ENCODE data around the gene MST1. TPM values are rescaled to one million over a fixed set of nuclear protein-coding genes. Genes with fewer than 3 reads are reported as not detected.

MST1 gene
- total and polyA plus RNA-seq, 2 of the 4 experiments (the other 2 are of a cell fraction) = 1.3 to 13.0 TPM

- ATAC-seq (ENCODE audit: low read depth) (no peak), DNase-seq (no peak)
- Histone ChIP-seq H3K23ac (ENCODE audit: low read depth, low read length) (no peak overlapping the region), H4K5ac (ENCODE audit: low read depth, low read length) (no peak overlapping the region), H2BK15ac (ENCODE audit: low read depth, low read length) (no peak overlapping the region), H3K9me1 (ENCODE audit: insufficient read depth, low read length) (peaks cover 5% of the 10 kb centered on the region; the same call in 1 of the 2 replicates), H3K4me1 (ENCODE audit: control insufficient read depth, insufficient read depth, low read length) (peaks cover 11% of the 10 kb centered on the region), H4K20me1 (ENCODE audit: insufficient read depth, low read length) (peaks cover 14% of the 10 kb centered on the region; the same call in 1 of the 2 replicates), H3K56ac (ENCODE audit: extremely low read depth, insufficient read depth, low read length) (no peak overlapping the region), H3K18ac (ENCODE audit: low read depth, low read length) (no peak overlapping the region), H3K4me2 (ENCODE audit: low read depth, low read length) (no peak overlapping the region), H3K36me3 (ENCODE audit: control insufficient read depth, insufficient read depth, low read length) (peaks cover 46% of the 10 kb centered on the region), H2AK5ac (ENCODE audit: low read depth, low read length) (no peak overlapping the region), H3K9ac (ENCODE audit: low read depth, low read length) (no peak overlapping the region), H2BK5ac (ENCODE audit: low read depth, low read length, poor library complexity, severe bottlenecking) (no peak overlapping the region), H3K27ac (ENCODE audit: insufficient read depth, low read length) (no peak overlapping the region), H3K4ac (ENCODE audit: low read depth, low read length) (no peak overlapping the region), H2BK20ac (ENCODE audit: low read depth, low read length) (no peak overlapping the region), H3K79me1 (ENCODE audit: low read depth in 1 of 2, low read length in 2 of 2) (peaks cover 11 to 30% of the 10 kb centered on the region in 2 experiments), H2BK120ac (ENCODE audit: low read depth, low read length) (no peak overlapping the region), H2AFZ (replicated peaks; ENCODE audit: low read length, poor library complexity) (no peak overlapping the region), H3K9me3 (ENCODE audit: control insufficient read depth, insufficient read depth, low read length) (no peaks in the 10 kb centered on the region), H4K91ac (ENCODE audit: insufficient read depth, low read depth, low read length) (no peak overlapping the region), H3K27me3 (ENCODE audit: control insufficient read depth, insufficient read depth, low read length) (no peaks in the 10 kb centered on the region), H2AK9ac (replicated peaks; ENCODE audit: low read depth, low read length, poor library complexity) (no peak overlapping the region), H3K14ac (replicated peaks; ENCODE audit: low read depth, low read length) (no peak overlapping the region), H4K8ac (ENCODE audit: low read depth in 2 of 2, low read length in 2 of 2) (no peak overlapping the region), H3K4me3 (ENCODE audit: insufficient read depth, low read depth, low read length) (no peak overlapping the region)
- TF ChIP-seq NFE2L2 (IDR thresholded peaks at IDR 0.05; ENCODE audit: low read depth, low read length) (no peak), RCOR1 (IDR thresholded peaks at IDR 0.05; ENCODE audit: insufficient replicate concordance, low read length) (no peak), CEBPB (IDR thresholded peaks at IDR 0.05; ENCODE audit: low read depth, low read length) (no peak), MAFK (IDR thresholded peaks at IDR 0.05; ENCODE audit: low read depth, low read length) (no peak), ELK1 (IDR thresholded peaks at IDR 0.05; ENCODE audit: borderline replicate concordance, low read depth, low read length) (no peak), RFX5 (IDR thresholded peaks at IDR 0.05; ENCODE audit: low read depth, low read length) (no peak), BHLHE40 (IDR thresholded peaks at IDR 0.05; ENCODE audit: low read depth, low read length) (no peak), MXI1 (IDR thresholded peaks at IDR 0.05; ENCODE audit: borderline replicate concordance, low read depth, low read length) (no peak), CHD1 (IDR thresholded peaks at IDR 0.05; ENCODE audit: low read depth, low read length) (no peak), SMC3 (IDR thresholded peaks at IDR 0.05; ENCODE audit: low read depth, low read length) (no peak)
- BruUV-seq (replicated peaks) = no TSS peak
- 94% methylated on average over 5 of the region's 11 CpGs; no CpG with 5 or more reads in 1 of the 2 experiments for WGBS, 2 experiments (ENCODE audit: extremely low coverage in 2 of 2, insufficient read length in 1 of 2)
- in situ Hi-C loops (cut with MboI; ENCODE audit: low sequenced_read_pairs) = no loop called here
- CTCF ChIA-PET = no interaction called here
- intact Hi-C loops (cut with micrococcal nuclease) = no loop called here
- POLR2A ChIA-PET (ENCODE audit: unreplicated experiment) = no interaction called here
- dilution Hi-C loops (cut with HindIII; ENCODE audit: low sequenced_read_pairs, unreplicated experiment) = no loop called here
Observed at GRCh38 chr3:49725906-49726681, 36.8 kb upstream of the MST1 start.
